Retinal pigment epithelial cell (primary cell): ENCODE results near the gene DENND5B.

ENCODE experiments used
- DNase-seq: peaks from one replicate; pipeline ENCODE4 v3.0.0-alpha.2; 2010; ENCODE audit warnings: low read depth
- H3K4me3 ChIP-seq: 2 replicates; pipeline ENCODE4 v1.5.1; 2011; ENCODE audit warnings: mild to moderate bottlenecking, low read length, control low read depth, moderate library complexity
- CTCF ChIP-seq: conservative IDR thresholded peaks from 2 replicates; pipeline ENCODE4 v1.5.1; 2011; ENCODE audit warnings: low read depth, low read length, control low read depth, inconsistent platforms

The DENND5B gene

DNA sequence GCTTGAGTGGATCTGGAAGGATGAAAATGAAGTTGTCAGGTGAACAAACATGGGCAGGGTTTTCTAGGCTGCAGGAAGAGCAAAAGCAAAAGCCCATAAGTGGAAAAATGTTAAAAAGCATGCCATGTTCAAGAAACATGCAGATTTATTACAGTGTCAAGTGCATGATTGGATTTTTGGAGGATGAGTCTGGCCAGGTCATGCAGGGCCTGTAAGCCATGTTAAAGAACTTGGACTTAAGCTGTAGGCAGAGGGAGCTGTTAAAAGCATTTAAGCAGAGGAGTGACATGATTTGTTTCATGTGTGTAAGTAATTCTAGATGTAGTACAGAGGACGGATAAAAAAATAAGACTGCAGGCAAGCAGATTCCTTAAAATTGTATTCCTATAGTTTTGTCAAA, 248.7 kb downstream of the DENND5B start:
- TF ChIP-seq CTCF = no peak
- DNase-seq = no peak
- H3K4me3 ChIP-seq = no peak overlapping the region

- no peak overlapping the region for H3K4me3 ChIP-seq
- no peak for TF ChIP-seq CTCF
- DNase-seq = no peak
Observed at GRCh38 chr12:31339831-31340622, 250.9 kb downstream of the DENND5B start.

- no peak for DNase-seq
- TF ChIP-seq CTCF = no peak
- no peak overlapping the region for H3K4me3 ChIP-seq
Observed at GRCh38 chr12:31337952-31338351, 253.0 kb downstream of the DENND5B start.
